Panc1 (cell line): ENCODE measurements around the gene MUC22.

Source experiments
- CTCF ChIP-seq: fragments of 450-650 bp; IDR thresholded peaks from 2 replicates; pipeline ENCODE4 v1.5.1; 2017; ENCODE audit warnings: mild to moderate bottlenecking
- REST ChIP-seq, 2 experiments: IDR thresholded peaks; 2 replicates each; pipeline ENCODE4 v1.6.1; 2011 to 2012; ENCODE audit warnings: low read depth in 2 of 2, control low read depth in 1 of 2, low read length in 1 of 2, mild to moderate bottlenecking in 1 of 2, moderate library complexity in 1 of 2; ENCODE audit not compliant: insufficient read depth in 1 of 2

GRCh38 chr6:30991891-30992290 is 18.4 kb upstream of the MUC22 start:
- TF ChIP-seq CTCF (no peak), REST (IDR thresholded peaks at IDR 0.05; ENCODE audit: insufficient read depth in 1 of 2, low read depth in 2 of 2, low read length in 1 of 2) (no peak)
